Naive thymus-derived CD4-positive, alpha-beta T cell (primary cell): Measurements from ENCODE around the gene ZNF749. TPM values are rescaled to one million over a fixed set of nuclear protein-coding genes. Genes with fewer than 3 reads are reported as not detected.

Experiments
- ATAC-seq: fragments of 150-1000 bp; cut with Tn5 transposase; 2 replicates; pipeline ENCODE4 v1.10.0; 2021; ENCODE audit warnings: mild to moderate bottlenecking, moderate library complexity
- CTCF ChIA-PET: fragments of 350-600 bp; sonication (Branson Sonifier 250); formaldehyde crosslinking; loops from one replicate; lab custom pipeline; 2021; ENCODE audit warnings: antibody characterized with exemption; lab: Charles Lee
- POLR2A ChIA-PET: fragments of 350-600 bp; sonication (Branson Sonifier 250); formaldehyde crosslinking; loops from one replicate; lab custom pipeline; 2021; ENCODE audit warnings: antibody characterized with exemption, inconsistent platforms; lab: Charles Lee
- DNase-seq, 9 donors: peaks; one replicate each; pipeline versions ENCODE4 v3.0.0 to v3.0.0-alpha.2; 2020 to 2022; ENCODE audit warnings: mixed read lengths in 1 of 9
- H3K27ac ChIP-seq: one replicate; pipeline ENCODE4 v1.7.0; 2013; ENCODE audit warnings: mild to moderate bottlenecking, low read depth, low read length, moderate library complexity
- H3K27me3 ChIP-seq, 2 donors: one replicate each; pipeline ENCODE4 v1.7.0; 2013; ENCODE audit warnings: low read length in 2 of 2, mild to moderate bottlenecking in 2 of 2, moderate library complexity in 2 of 2; ENCODE audit not compliant: control insufficient read depth in 2 of 2, insufficient read depth in 2 of 2
- H3K36me3 ChIP-seq, 3 experiments: 1 replicate in 2 of 3; 2 replicates in 1 of 3; pipeline ENCODE4 v1.7.0; 2013; ENCODE audit warnings: low read length in 3 of 3, mild to moderate bottlenecking in 3 of 3, moderate library complexity in 1 of 3; ENCODE audit not compliant: insufficient read depth in 3 of 3, control insufficient read depth in 2 of 3
- H3K4me1 ChIP-seq, 2 donors: one replicate each; pipeline ENCODE4 v1.7.0; 2013; ENCODE audit warnings: low read length in 2 of 2, mild to moderate bottlenecking in 2 of 2, moderate library complexity in 1 of 2; ENCODE audit not compliant: control insufficient read depth in 2 of 2, insufficient read depth in 2 of 2
- H3K4me3 ChIP-seq: 2 replicates; pipeline ENCODE4 v1.7.0; 2013; ENCODE audit warnings: mild to moderate bottlenecking, low read length
- H3K9me3 ChIP-seq, 3 experiments: 1 replicate in 2 of 3; 2 replicates in 1 of 3; pipeline ENCODE4 v1.7.0; 2013; ENCODE audit warnings: low read length in 3 of 3; ENCODE audit not compliant: control insufficient read depth in 2 of 3
- H3K27ac Mint-ChIP-seq, 9 donors: one replicate each; pipeline ENCODE4 v1.8.0; 2020 to 2022; ENCODE audit warnings: mixed read lengths in 9 of 9, mild to moderate bottlenecking in 8 of 9, moderate library complexity in 5 of 9, inconsistent platforms in 2 of 9
- H3K27me3 Mint-ChIP-seq, 5 donors: one replicate each; pipeline ENCODE4 v1.8.0; 2021 to 2022; ENCODE audit warnings: mixed read lengths in 5 of 5, mild to moderate bottlenecking in 1 of 5
- H3K36me3 Mint-ChIP-seq, 5 donors: one replicate each; pipeline ENCODE4 v1.8.0; 2020 to 2022; ENCODE audit warnings: mixed read lengths in 5 of 5, mild to moderate bottlenecking in 3 of 5, inconsistent platforms in 1 of 5
- H3K4me1 Mint-ChIP-seq, 7 donors: one replicate each; pipeline ENCODE4 v1.8.0; 2020 to 2022; ENCODE audit warnings: mixed read lengths in 7 of 7, mild to moderate bottlenecking in 3 of 7, inconsistent platforms in 1 of 7
- H3K4me3 Mint-ChIP-seq, 10 donors: one replicate each; pipeline ENCODE4 v1.8.0; 2020 to 2022; ENCODE audit warnings: mild to moderate bottlenecking in 10 of 10, mixed read lengths in 10 of 10, moderate library complexity in 6 of 10, inconsistent platforms in 2 of 10
- H3K9me3 Mint-ChIP-seq, 11 donors: one replicate each; pipeline ENCODE4 v1.8.0; 2020 to 2022; ENCODE audit warnings: mixed read lengths in 11 of 11, mild to moderate bottlenecking in 4 of 11, inconsistent platforms in 1 of 11, moderate library complexity in 1 of 11
- intact Hi-C, 2 donors: fragments of 100-400 bp; cut with micrococcal nuclease; formaldehyde crosslinking; loops; one replicate each; pipeline ENCODE4 v1.15.1; 2023
- polyA plus RNA-seq, 2 donors: library from polyadenylated mRNA; unstranded; fragments of 300-500 nt; fragmentation: Illumina TruSeq; gene quantifications; one replicate each; pipeline ENCODE4 v1.2.3, GENCODE V29; 2021
- total RNA-seq, 6 experiments: library from RNA in 5 of 6; stranded (reverse) in 5 of 6; gene quantifications; 1 replicate in 5 of 6; 2 replicates in 1 of 6; pipeline ENCODE4 v1.2.3 and lab custom pipeline; 2021 to 2026

The ZNF749 gene
- total and polyA plus RNA-seq, 7 experiments from 2014 or later: 8.9 to 17.9 (median 13.2) TPM

DNA sequence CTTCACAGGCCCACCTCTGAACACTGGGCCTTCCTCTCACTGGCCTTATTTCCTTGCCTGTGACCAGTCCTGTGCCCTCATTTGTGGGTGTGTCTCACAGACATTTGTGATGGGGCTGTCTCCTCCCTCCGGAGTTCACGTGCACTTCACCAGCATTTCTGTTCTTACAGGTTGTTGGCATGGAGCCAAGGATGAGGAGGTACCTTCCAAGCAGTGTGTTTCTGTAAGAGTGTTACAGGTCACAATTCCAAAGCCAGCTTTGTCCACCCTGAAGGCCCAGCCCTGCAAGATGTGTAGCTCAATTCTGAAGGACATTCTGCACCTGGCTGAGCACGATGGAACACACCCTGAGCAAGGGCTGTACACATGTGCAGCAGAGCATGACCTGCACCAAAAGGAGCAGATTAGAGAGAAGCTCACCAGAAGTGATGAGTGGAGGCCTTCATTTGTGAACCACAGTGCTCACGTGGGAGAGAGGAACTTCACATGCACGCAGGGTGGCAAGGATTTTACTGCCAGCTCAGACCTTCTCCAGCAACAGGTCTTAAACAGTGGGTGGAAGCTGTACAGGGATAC is 8.1 kb downstream of the ZNF749 start:
- Mint-ChIP-seq H3K36me3 (peaks cover 65 to 79% (median 77%) of the 10 kb centered on the region in 5 donors), H3K4me1 (peaks cover 0 to 19% (median 16%) of the 10 kb centered on the region in 7 donors), H3K27me3 (no peaks in the 10 kb centered on the region), H3K4me3 (peak overlapping the region in 1 of 10 donors; percentile 19), H3K9me3 (peaks cover 19 to 94% (median 67%) of the 10 kb centered on the region in 11 donors), H3K27ac (no peak overlapping the region)
- DNase-seq: no peak
- Histone ChIP-seq H3K27ac (no peak overlapping the region), H3K4me1 (no peaks in the 10 kb centered on the region), H3K9me3 (peaks cover 0 to 67% (median 23%) of the 10 kb centered on the region in 3 experiments), H3K27me3 (no peaks in the 10 kb centered on the region), H3K36me3 (peaks cover 0 to 54% (median 23%) of the 10 kb centered on the region in 3 experiments), H3K4me3 (no peak overlapping the region)
- intact Hi-C loops: no loop called here
- ChIA-PET POLR2A (no interaction called here), CTCF (no interaction called here)
- no peak for ATAC-seq

DNA sequence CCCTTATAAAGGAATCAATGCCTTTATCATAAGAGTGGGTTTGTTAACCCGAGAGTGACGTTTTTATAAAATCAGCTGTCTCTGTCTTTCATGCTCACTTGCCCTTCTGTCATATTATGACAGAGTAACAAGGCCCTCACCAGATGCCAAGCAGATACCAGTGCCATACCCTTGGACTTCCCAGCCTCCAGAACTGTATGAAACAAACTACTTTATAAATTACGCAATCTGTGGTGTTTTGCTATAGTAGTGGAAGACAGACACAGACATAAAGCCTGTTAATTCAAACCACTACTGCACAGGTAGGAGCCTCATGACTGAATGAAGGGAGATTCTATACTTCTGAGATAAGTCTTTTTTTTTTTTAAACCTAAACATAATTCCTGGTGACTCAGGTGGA is 17.2 kb downstream of the ZNF749 start:
- ChIA-PET CTCF (no interaction called here), POLR2A (no interaction called here)
- no peak overlapping the region for H3K4me3 ChIP-seq
- Mint-ChIP-seq H3K27ac (no peak overlapping the region), H3K9me3 (peaks cover 0 to 86% (median 39%) of the 10 kb centered on the region in 11 donors), H3K36me3 (peaks cover 6 to 57% (median 33%) of the 10 kb centered on the region in 5 donors), H3K4me1 (no peaks in the 10 kb centered on the region), H3K4me3 (no peak overlapping the region), H3K27me3 (no peaks in the 10 kb centered on the region)
- peaks cover 0 to 3% (median 0%) of the 10 kb centered on the region in 3 experiments for H3K36me3 ChIP-seq
- DNase-seq (no peak), ATAC-seq (no peak)
- no peak overlapping the region for H3K27ac ChIP-seq
- no peaks in the 10 kb centered on the region for H3K4me1 ChIP-seq
- intact Hi-C loops: no loop called here
- peaks cover 0 to 43% (median 0%) of the 10 kb centered on the region in 3 experiments for H3K9me3 ChIP-seq
- H3K27me3 ChIP-seq: no peaks in the 10 kb centered on the region

GRCh38 chr19:57465680-57466381 is 30.7 kb downstream of the ZNF749 start:
- H3K4me3 ChIP-seq: no peak overlapping the region
- POLR2A ChIA-PET: interaction anchor here (0.7 kb wide), 1 partner anchor 799 kb away, joined by 5 read pairs; no protein-coding TSS in a partner anchor
- no peaks in the 10 kb centered on the region for H3K27me3 ChIP-seq
- H3K36me3 ChIP-seq: no peaks in the 10 kb centered on the region
- H3K27ac ChIP-seq: no peak overlapping the region
- Mint-ChIP-seq H3K4me3 (no peak overlapping the region), H3K9me3 (peaks cover 13 to 99% (median 64%) of the 10 kb centered on the region in 11 donors), H3K27ac (no peak overlapping the region), H3K27me3 (no peaks in the 10 kb centered on the region), H3K4me1 (peaks cover 0 to 2% (median 0%) of the 10 kb centered on the region in 7 donors), H3K36me3 (peaks cover 10 to 65% (median 27%) of the 10 kb centered on the region in 5 donors)
- CTCF ChIA-PET: no interaction called here
- peaks cover 0 to 58% (median 14%) of the 10 kb centered on the region in 3 experiments for H3K9me3 ChIP-seq
- peak in 3 of 9 donors; percentile 2 to 17 (median 8) for DNase-seq
- intact Hi-C loops: loop anchor here in 1 of 2 donors (1.0 kb wide), 1 partner anchor 689 kb away; no protein-coding TSS in a partner anchor
- H3K4me1 ChIP-seq: no peaks in the 10 kb centered on the region
- ATAC-seq: peak; percentile 55

DNA sequence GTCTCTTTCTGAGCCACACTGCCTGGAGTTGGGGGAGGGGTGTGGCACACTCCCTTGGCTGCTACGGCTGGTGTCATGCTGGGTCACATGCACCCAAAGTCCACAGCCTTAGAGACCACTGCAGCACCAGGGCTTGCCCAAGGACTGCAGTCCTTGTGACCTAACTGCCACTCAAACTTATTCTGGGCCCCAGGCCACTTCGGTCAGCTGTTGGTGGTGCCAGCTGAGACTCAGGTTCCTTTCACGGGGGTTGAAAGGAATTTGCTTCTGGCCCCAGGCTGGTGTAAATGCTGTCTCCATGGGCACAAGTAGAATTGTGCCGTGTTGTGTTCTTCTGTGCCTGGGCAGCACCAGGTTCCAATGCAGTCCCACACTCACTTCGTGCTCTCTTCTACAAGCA is 31.4 kb downstream of the ZNF749 start:
- no peak for DNase-seq
- Histone ChIP-seq H3K27me3 (no peaks in the 10 kb centered on the region), H3K36me3 (no peaks in the 10 kb centered on the region), H3K27ac (no peak overlapping the region), H3K9me3 (peaks cover 0 to 64% (median 20%) of the 10 kb centered on the region in 3 experiments), H3K4me3 (no peak overlapping the region), H3K4me1 (no peaks in the 10 kb centered on the region)
- H3K4me1 Mint-ChIP-seq: peaks cover 0 to 2% (median 0%) of the 10 kb centered on the region in 7 donors
- peaks cover 11 to 65% (median 32%) of the 10 kb centered on the region in 5 donors for H3K36me3 Mint-ChIP-seq
- H3K27ac Mint-ChIP-seq: no peak overlapping the region
- no peak for ATAC-seq
- ChIA-PET POLR2A (no interaction called here), CTCF (no interaction called here)
- peaks cover 12 to 99% (median 64%) of the 10 kb centered on the region in 11 donors for H3K9me3 Mint-ChIP-seq
- intact Hi-C loops: no loop called here
- no peak overlapping the region for H3K4me3 Mint-ChIP-seq
- H3K27me3 Mint-ChIP-seq: no peaks in the 10 kb centered on the region

DNA sequence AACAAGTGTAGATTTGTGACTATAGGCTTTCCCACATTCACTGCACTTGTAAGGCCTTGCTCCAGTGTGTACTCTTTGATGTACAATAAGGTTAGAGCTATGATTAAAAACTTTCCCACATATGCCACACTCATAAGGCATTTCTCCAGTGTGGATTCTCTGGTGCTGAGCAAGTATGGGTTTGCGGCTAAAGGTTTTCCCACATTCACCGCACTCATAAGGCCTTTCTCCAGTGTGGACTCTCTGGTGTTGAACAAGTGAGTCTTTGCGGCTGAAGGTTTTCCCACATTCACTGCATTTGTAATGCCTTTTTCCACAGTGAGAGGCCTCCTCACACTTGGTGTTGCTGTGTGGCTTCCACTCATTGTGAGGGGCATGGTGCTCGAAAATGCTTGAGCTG is 38.5 kb downstream of the ZNF749 start:
- Mint-ChIP-seq H3K27me3 (no peaks in the 10 kb centered on the region), H3K9me3 (peaks cover 16 to 100% (median 81%) of the 10 kb centered on the region in 11 donors), H3K4me3 (no peak overlapping the region), H3K27ac (no peak overlapping the region), H3K4me1 (peaks cover 10 to 26% (median 19%) of the 10 kb centered on the region in 7 donors), H3K36me3 (peaks cover 41 to 89% (median 69%) of the 10 kb centered on the region in 5 donors)
- DNase-seq: no peak
- H3K9me3 ChIP-seq: peaks cover 4 to 88% (median 62%) of the 10 kb centered on the region in 3 experiments
- H3K4me3 ChIP-seq: no peak overlapping the region
- H3K4me1 ChIP-seq: peaks cover 5 to 12% of the 10 kb centered on the region in 2 donors
- intact Hi-C loops: loop anchor here in 1 of 2 donors (10.0 kb wide), 1 partner anchor 1159 kb away; the partner anchor contains the start of gene ZSCAN5A
- peaks cover 0 to 34% (median 13%) of the 10 kb centered on the region in 3 experiments for H3K36me3 ChIP-seq
- H3K27ac ChIP-seq: no peak overlapping the region
- no peaks in the 10 kb centered on the region for H3K27me3 ChIP-seq
- POLR2A ChIA-PET: interaction anchor here (0.7 kb wide), 1 partner anchor 44 kb away, joined by 3 read pairs; no protein-coding TSS in a partner anchor
- ATAC-seq: no peak
- CTCF ChIA-PET: no interaction called here

GRCh38 chr19:57477191-57478008 is 42.3 kb downstream of the ZNF749 start, which contains the start of gene ZNF772:
TSS of gene ZNF772 (minus strand) at chr19:57477566. CDS start at chr19:57477309, 257 bp downstream.
- ATAC-seq (peak; percentile 99), DNase-seq (peak; percentile 55 to 96 (median 88))
- Mint-ChIP-seq H3K27ac (peak within 1 kb of the TSS; percentile 84 to 96 (median 89)), H3K4me3 (peak within 1 kb of the TSS; percentile 87 to 95 (median 92)), H3K4me1 (peaks cover 10 to 26% (median 19%) of the 10 kb centered on the region in 7 donors), H3K27me3 (peaks cover 0 to 7% (median 0%) of the 10 kb centered on the region in 5 donors), H3K36me3 (peaks cover 41 to 63% (median 57%) of the 10 kb centered on the region in 5 donors), H3K9me3 (peaks cover 23 to 87% (median 57%) of the 10 kb centered on the region in 11 donors)
- peak within 1 kb of the TSS; percentile 77 for H3K27ac ChIP-seq
- H3K36me3 ChIP-seq: peaks cover 0 to 34% (median 13%) of the 10 kb centered on the region in 3 experiments
- intact Hi-C loops: loop anchor here (1.0 to 10.0 kb wide), 22 partner anchors 10 to 1163 kb away; partner anchors contain the start of genes ZNF416 (in 2 of the 2), ZNF419 (in 2 of the 2), ZNF671 (in 2 of the 2) and ZNF749 (in 2 of the 2)
- H3K9me3 ChIP-seq: peaks cover 4 to 66% (median 44%) of the 10 kb centered on the region in 3 experiments
- peak within 1 kb of the TSS; percentile 80 for H3K4me3 ChIP-seq
- H3K27me3 ChIP-seq: no peaks in the 10 kb centered on the region
- peaks cover 5 to 12% of the 10 kb centered on the region in 2 donors for H3K4me1 ChIP-seq
- ChIA-PET CTCF (no interaction called here), POLR2A (interaction anchor here (0.6 to 1.4 kb wide), 4 partner anchors 9 to 88 kb away, joined by 3 to 4 read pairs (median 3); partner anchors contain the start of gene ZNF548)
